GM12878 (cell line): ENCODE measurements around the gene ADAMTS17.

Experiments used
- BHLHE40 ChIP-seq, 2 experiments: fragments of 450-650 bp in 1 of 2; IDR thresholded peaks; 2 replicates each; pipeline ENCODE4 v1.6.1; 2011 to 2017; ENCODE audit warnings: low read depth in 2 of 2, borderline replicate concordance in 1 of 2, improper control_type of control experiment in 1 of 2, low read length in 1 of 2, mild to moderate bottlenecking in 1 of 2
- POLR2AphosphoS5 ChIP-seq: IDR thresholded peaks from 2 replicates; pipeline ENCODE4 v1.6.1; 2011; ENCODE audit warnings: mild to moderate bottlenecking, low read length, inconsistent platforms
- ZNF274 ChIP-seq: IDR thresholded peaks from one replicate; pipeline ENCODE4 v1.8.0; 2011; ENCODE audit not compliant: insufficient read length, insufficient read depth
- TF ChIP-seq, protein P1 (sequence below), 3 experiments: IDR thresholded peaks in 2 of 3; conservative IDR thresholded peaks in 1 of 3; 2 replicates each; pipeline ENCODE4 v1.5.1; 2011; ENCODE audit warnings: low read depth in 3 of 3, low read length in 3 of 3, mild to moderate bottlenecking in 3 of 3, control low read depth in 2 of 3, moderate library complexity in 2 of 3, inconsistent platforms in 1 of 3, mixed read lengths in 1 of 3; ENCODE audit not compliant: control insufficient read depth in 2 of 3, insufficient read depth in 1 of 3; ENCODE audit errors: extremely low read depth in 1 of 3

DNA sequence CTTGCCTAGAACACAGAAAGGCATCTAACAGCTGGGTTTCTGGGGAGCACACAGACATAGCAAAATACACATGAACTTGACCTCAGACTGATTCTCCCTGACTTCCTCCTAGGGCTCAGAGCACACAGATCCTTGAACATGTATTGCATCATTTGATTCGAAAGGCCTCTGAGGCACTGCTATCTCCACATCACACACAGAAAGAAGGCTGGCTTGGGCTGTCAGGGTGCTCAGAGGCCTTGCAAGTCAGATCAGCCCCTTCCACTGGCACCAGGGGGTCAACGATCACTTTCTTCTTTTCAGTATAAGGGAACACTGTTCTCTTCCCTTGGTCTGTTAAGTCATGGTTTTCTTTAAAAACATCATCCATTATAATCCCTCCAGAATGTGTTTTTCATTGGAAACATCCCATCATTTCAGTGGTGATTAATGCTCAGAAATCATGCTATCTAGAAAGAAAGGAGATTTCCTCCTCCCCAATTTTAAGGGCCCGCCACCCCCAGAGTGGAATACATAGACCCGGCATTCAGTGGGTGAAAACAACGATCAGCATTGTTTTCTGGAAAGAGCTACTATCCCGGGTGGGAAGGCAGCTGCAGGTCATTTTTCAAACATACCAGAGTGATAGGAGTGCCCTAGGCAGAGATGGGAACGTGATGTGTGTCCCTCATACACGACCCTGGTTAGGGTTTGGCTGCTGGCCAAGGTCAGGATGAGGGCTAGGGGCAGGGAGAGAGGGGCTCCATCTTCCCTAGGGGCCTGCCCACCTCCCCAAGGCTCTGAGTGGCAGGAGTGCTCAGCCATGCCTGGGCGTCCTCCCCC lies 355.3 kb downstream of the ADAMTS17 start:
- TF ChIP-seq, protein P1, sequence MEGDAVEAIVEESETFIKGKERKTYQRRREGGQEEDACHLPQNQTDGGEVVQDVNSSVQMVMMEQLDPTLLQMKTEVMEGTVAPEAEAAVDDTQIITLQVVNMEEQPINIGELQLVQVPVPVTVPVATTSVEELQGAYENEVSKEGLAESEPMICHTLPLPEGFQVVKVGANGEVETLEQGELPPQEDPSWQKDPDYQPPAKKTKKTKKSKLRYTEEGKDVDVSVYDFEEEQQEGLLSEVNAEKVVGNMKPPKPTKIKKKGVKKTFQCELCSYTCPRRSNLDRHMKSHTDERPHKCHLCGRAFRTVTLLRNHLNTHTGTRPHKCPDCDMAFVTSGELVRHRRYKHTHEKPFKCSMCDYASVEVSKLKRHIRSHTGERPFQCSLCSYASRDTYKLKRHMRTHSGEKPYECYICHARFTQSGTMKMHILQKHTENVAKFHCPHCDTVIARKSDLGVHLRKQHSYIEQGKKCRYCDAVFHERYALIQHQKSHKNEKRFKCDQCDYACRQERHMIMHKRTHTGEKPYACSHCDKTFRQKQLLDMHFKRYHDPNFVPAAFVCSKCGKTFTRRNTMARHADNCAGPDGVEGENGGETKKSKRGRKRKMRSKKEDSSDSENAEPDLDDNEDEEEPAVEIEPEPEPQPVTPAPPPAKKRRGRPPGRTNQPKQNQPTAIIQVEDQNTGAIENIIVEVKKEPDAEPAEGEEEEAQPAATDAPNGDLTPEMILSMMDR (IDR thresholded peaks at IDR 0.05 in 2 of 3, conservative IDR thresholded peaks at IDR 0.05 in 1 of 3; ENCODE audit: control insufficient read depth in 2 of 3, extremely low read depth in 1 of 3, insufficient read depth in 1 of 3, low read depth in 3 of 3, low read length in 3 of 3), result no peak
- TF ChIP-seq POLR2AphosphoS5, result no peak
- TF ChIP-seq ZNF274, result no peak
- TF ChIP-seq BHLHE40 (IDR thresholded peaks at IDR 0.05; ENCODE audit: borderline replicate concordance in 1 of 2, low read depth in 2 of 2, low read length in 1 of 2), result no peak
